ENCODE results near the gene OR4C6.

The OR4C6 gene

GRCh38 chr11:55661901-55662300, at the start of gene OR4C6:
Gene OR4C6, plus strand, starts transcription at chr11:55662201. Its CDS starts 2,966 bp downstream, at chr11:55665167.
- no peak for DNase-seq (ENCODE audit: low spot score)

GRCh38 chr11:55624531-55624930, 37.5 kb upstream of the OR4C6 start:
- DNase-seq (ENCODE audit: low spot score) = no peak

- no peak for DNase-seq (ENCODE audit: low spot score)
Measured at GRCh38 chr11:55634813-55635212, 27.2 kb upstream of the OR4C6 start, which contains the start of gene OR4P4. Gene OR4P4, plus strand, starts transcription at chr11:55635113.

- no peak for DNase-seq (ENCODE audit: low spot score)
Measured at GRCh38 chr11:55648027-55648426, 14.0 kb upstream of the OR4C6 start, which contains the start of gene OR4S2. Gene OR4S2, plus strand, starts transcription at chr11:55648327. Its CDS starts 2,577 bp downstream, at chr11:55650904.

GRCh38 chr11:55652560-55652959, 9.4 kb upstream of the OR4C6 start:
- no peak for DNase-seq (ENCODE audit: low spot score)

GRCh38 chr11:55655096-55655495, 6.9 kb upstream of the OR4C6 start:
- no peak for DNase-seq (ENCODE audit: low spot score)

GRCh38 chr11:55658031-55658573, 3.9 kb upstream of the OR4C6 start:
- no peak for DNase-seq (ENCODE audit: low spot score)

GRCh38 chr11:55658608-55659007, 3.4 kb upstream of the OR4C6 start:
- no peak for DNase-seq (ENCODE audit: low spot score)

- DNase-seq (ENCODE audit: low spot score) = no peak
Measured at GRCh38 chr11:55669376-55669775, 7.4 kb downstream of the OR4C6 start.

- no peak for DNase-seq (ENCODE audit: low spot score)
Measured at GRCh38 chr11:55673860-55674259, 11.9 kb downstream of the OR4C6 start.

- no peak for DNase-seq (ENCODE audit: low spot score)
Measured at GRCh38 chr11:55697817-55698216, 35.8 kb downstream of the OR4C6 start.

- DNase-seq (ENCODE audit: low spot score) = no peak
Measured at GRCh38 chr11:55701429-55701828, 39.4 kb downstream of the OR4C6 start.

GRCh38 chr11:55707029-55707428, 45.0 kb downstream of the OR4C6 start:
- peak; percentile 10 for DNase-seq (ENCODE audit: low spot score)

- no peak for DNase-seq (ENCODE audit: low spot score)
Measured at GRCh38 chr11:55714982-55715888, 53.2 kb downstream of the OR4C6 start.
